HG03342 (cell line): ENCODE results near the gene SMC6.

Source experiments
- ATAC-seq: cut with Tn5 transposase; IDR thresholded peaks from one replicate; pipeline ENCODE4 v1.9.1; 2021; ENCODE audit warnings: mild to moderate bottlenecking, moderate library complexity; ENCODE audit not compliant: unreplicated experiment

Gene SMC6

GRCh38 chr2:17768894-17769293 lies 15.3 kb upstream of the SMC6 start:
- no peak for ATAC-seq

- ATAC-seq = no peak
Measured at GRCh38 chr2:17765398-17765797, 11.8 kb upstream of the SMC6 start.

- no peak for ATAC-seq
Measured at GRCh38 chr2:17763641-17764333, 10.2 kb upstream of the SMC6 start.

- no peak for ATAC-seq
Measured at GRCh38 chr2:17762451-17762850, 8.8 kb upstream of the SMC6 start.

DNA sequence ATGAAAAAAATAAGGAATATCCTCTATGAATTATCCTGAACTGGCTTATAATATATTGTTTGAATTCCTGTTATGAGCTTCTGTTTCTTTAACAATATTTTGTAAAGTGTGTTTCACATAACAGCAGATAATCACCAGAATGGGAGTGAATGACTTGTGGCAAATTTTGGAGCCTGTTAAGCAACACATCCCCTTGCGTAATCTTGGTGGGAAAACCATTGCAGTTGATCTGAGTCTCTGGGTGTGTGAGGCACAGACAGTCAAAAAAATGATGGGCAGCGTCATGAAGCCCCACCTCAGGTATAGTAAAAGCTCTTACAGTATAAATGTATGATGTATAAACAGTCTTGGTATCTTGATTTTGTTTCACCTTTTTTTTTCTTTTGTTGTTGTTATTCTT lies 6.2 kb upstream of the SMC6 start:
- ATAC-seq = no peak

GRCh38 chr2:17758118-17758517 lies 4.5 kb upstream of the SMC6 start:
- no peak for ATAC-seq

DNA sequence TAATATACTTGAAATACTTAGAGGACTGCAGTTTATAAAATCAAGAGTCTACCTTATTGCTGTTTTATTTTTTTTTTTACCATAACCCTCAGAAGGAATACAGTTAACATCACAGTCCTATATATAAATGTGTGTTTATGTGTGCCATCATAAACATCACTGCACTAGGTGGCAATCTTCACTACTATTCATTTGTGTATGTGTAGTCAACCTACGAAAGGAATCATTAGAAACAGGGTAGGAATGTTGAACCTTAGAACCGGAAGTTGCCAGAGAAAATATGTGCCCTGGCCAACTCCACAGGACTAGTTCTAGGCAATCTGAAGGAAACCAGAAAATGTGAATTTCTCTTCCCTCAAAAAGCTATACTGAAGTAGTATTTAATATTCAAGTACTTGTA lies 3.7 kb upstream of the SMC6 start:
- no peak for ATAC-seq

DNA sequence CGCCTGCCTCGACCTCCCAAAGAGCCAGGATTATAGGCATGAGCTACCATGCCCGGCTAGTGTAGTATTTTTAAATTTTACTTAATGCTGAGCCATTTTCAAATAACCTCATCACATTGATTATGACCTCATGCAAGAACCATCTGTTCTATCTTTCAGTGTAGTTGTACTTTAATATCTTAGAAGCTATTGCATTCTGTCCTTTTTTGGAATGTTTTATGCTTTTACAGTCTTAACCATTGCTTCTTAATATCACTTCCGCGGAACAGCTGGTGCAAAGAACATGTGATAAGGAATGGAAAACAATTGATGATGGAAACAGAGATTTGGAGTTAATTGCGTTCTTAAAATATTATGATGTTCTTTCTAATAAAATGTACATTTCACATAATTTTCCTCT lies 3.1 kb upstream of the SMC6 start:
- no peak for ATAC-seq

GRCh38 chr2:17754773-17755425 lies 1.3 kb upstream of the SMC6 start:
- no peak for ATAC-seq

- peak; percentile 38 for ATAC-seq
Measured at GRCh38 chr2:17752892-17753802, 463 bp downstream of the SMC6 start.

DNA sequence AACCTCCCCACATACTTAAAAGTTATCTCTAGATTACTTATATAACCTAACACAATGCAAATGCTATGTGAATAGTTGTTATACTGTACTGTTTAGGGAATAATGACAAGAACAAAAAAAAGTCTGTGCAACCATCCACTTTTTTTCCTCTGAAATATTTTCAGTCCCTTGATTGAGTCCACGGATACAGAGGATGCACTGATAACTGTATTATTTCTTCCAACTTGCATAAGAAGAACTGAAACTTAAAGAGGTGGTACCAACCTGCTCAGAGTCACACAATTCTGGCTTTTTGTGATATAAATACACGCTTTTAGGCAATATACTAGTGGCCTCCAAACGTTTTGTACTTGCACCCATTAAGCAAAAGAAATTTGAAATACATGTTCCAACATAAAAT lies 1.4 kb downstream of the SMC6 start:
- ATAC-seq = no peak

DNA sequence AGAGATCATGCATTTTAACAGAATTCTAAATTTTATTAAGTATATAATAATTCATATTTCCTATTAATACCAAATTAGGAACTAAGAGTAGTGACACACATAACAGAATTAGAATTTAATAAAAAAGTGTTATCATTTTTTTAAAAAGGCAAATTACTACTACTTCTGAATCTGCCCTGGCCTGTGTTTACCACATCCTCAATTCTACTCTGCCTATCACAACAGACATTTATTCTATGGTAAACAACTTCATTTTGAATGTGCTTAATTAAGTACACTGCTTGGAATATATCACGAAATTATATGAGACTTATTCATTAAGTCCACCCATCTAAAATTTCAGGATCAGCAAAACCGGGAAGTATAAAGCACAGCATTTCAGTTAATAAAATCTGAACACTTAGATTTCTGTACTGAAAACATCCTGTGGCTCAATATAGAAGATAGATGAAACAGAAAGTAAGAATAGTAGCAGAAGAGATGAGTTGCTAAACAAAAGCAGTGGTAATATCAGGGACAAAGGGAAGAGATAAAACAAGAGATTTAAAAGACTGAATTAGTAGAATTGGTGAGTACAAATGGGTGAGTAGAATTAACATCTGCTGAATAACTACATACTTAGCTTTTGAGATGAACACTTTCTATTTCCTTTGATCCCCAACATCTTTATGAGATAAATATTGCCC lies 3.7 kb downstream of the SMC6 start:
- ATAC-seq = peak; percentile 27

DNA sequence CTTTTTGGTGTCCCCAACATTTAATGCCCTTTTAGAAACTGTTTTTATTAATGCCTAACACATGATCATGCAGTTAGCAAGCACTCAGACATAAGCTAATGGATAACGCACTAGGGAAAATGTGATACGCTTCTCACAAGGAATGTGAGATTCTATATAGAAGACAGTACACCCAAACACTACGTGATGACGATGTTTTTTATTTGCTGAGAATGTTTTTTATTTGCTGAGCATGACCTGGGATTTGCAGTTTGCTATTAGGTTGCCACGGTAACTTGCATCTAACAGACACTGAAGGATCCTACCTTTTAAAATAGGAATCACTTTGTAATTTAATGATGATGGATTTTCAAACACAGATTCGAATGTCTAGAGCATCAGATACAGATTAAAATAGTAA lies 4.9 kb downstream of the SMC6 start:
- ATAC-seq = no peak

- ATAC-seq = no peak
Measured at GRCh38 chr2:17747684-17748452, 5.7 kb downstream of the SMC6 start.

DNA sequence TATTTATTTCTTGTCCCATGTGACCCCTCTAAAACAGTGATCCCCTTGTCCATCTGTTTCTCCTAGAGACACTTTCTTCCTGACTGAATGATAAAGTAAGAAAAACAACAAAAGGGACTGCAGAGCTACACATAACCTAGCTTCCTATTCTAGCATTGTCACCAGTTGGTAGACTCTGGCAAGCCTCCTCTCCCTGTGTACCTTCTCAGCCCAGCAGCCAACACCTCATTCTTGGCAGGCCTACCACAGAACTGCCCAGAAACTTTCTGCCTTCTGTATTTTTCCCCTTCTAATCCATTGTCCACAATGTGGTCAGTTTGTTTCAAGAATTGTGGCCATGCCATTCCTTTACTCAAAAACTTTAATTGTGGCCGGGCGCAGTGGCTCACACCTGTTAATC lies 13.4 kb downstream of the SMC6 start:
- ATAC-seq = no peak

DNA sequence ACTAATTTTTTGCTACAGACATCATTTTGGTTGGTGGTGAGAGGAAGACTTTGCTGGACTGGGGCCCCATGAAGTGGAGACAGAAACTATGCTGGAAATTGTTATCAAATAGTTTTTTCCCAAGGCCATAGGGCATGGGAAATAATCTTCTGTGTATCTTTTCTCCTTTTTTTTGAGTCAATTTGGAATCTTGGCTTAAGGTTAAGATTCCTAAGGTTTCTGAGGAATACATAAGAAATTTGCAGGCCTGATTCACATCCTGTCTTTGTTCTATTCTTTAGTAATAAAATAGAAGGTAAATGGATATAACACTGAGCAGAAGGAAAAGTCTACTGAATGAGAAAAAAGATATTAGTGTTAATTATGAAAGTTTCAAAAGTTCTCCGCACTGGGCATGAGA lies 16.6 kb downstream of the SMC6 start:
- no peak for ATAC-seq

- ATAC-seq = no peak
Measured at GRCh38 chr2:17735864-17736263, 17.7 kb downstream of the SMC6 start.

GRCh38 chr2:17733599-17733998 lies 20.0 kb downstream of the SMC6 start:
- no peak for ATAC-seq

DNA sequence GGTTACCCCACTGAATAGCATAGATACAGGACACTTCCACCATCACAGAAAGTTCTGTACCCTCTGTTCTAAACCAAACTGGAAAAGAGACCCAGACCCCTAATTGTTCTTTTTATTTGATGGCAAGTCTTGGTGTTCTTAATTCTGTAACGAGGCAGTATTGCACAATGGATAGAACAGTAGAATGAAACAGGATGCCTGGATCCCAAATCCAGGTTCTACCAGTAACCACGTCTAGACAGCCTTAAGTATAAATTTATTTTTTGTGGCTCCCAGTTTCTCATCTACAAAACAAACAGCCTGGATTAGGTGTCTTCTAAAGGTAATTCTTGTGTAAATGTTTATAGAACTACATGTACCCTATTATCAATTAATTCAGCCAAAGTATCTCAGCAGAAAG lies 23.7 kb downstream of the SMC6 start:
- ATAC-seq = no peak

DNA sequence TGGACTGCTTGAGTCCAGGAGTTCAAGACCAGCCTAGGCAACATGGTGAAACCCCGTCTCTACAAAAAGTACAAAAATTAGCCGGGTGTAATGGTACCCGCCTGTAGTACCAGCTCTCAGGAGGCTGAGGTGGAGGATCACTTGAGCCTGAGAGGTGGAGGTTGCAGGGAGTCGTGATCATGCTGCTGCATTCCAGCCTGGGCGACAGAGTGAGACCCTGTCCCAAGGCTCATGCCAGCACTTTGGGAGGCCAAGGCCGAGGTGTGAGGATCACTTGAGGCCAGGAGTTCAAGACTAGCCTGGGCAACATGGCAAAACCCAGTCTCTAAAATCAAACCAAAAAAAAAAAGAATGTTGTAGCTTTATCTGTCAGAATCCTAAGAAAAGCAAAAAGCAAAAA lies 25.4 kb downstream of the SMC6 start:
- no peak for ATAC-seq
